NK-92 (cell line): ENCODE measurements around the gene ELMO1.

Source experiments
- DNase-seq: peaks from one replicate; lab custom pipeline; 2025; ENCODE audit not compliant: unreplicated experiment; lab: John Stamatoyannopoulos, UW

ELMO1 gene

DNA sequence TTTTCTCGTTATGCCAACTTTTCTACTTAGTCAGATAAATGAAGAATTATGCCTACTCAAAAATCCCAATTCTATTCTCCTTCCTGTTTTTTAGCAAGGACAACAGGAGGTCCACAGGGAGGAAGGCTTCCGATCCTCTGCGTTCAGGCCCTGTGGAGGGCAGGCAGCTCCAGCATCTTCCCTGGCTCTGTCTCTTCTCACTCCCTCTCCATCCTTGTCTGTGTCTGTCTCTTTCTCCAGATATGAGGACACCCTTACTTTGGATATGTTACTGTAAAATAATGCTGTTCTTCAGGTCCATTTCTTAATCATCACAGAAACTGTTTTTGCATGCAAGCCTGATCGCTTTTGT lies 166.6 kb downstream of the ELMO1 start:
- DNase-seq, result no peak

DNA sequence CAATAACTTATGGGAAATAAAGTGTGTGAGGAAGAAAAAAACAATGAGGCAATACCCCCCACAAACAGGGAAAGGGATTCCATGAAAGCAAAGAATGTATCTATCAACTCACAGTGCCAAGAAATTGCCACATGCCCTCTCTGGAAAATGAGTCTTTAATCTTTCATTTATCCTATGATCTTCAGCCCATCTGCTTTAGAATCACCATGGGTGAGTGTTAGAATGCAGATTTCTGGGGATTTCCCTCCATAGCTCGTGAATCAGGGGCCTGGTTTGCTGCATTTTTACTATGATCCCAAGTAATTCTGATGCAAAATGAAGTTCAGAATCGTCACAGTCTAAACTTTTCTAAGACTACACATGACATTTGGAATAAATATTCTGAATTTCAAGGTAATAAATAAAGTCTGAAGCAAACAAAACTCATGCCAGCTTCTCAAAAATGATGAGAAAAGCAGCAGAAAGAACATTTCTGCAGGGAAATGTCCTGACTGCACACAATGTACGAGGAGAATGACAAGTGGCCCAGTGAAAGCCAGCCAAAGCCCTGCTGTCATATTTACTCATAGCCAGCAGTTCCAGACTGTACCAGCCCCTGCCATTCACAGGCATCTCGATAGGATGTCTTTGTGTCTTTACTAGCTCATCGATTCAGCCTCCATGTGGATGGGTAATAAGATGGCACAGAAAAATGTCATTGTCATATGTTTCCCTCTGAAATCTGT lies 167.1 kb downstream of the ELMO1 start:
- no peak for DNase-seq

DNA sequence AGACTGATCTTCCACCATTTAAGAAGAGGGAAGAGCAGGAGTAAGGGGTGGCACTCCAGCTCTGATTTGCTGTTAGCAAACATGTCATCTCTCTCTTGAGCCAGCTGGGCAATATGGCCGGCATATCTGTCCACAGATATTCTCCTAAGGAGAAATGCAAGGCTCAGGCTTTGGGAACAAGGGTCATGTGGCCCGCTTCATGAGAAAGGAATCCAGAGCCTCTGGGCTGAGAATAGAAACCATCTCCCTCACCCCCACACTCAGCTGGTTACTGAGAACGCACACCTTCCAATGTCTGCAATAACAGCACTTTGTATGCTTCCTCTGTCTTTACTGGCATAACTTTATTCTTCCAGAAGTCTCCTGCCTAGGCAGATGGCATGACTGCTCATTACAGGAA lies 171.2 kb downstream of the ELMO1 start:
- DNase-seq, result no peak

DNA sequence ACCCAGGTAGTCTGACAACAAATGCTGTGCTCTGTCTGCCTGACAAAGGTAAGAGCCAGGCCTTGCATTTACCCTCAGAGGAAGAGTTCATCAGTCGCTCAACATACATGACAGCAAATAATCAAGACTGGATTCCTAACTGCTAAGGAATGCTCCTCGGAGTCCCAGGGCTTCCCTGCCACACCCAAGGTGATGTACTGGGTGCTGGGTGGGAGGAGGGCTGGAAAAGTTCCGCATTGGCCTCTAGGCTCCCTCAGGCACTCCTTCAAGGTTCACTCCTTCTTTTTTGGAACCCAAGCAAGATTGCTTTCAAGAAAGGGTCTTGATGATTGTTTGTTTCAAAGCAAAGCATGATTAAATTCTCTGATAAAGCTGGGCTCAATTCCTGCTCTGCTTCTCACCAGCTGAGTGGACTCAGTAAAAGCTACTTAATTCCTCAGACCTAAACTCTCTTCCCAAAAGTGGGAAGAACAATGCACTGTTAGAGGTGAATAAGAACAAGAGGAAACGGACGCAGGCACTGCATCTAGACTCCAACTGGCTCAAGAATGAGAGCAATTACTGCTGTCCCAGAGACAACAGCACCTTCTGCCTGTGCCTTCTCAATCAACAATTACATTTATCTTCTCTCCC lies 173.5 kb downstream of the ELMO1 start:
- no peak for DNase-seq

DNA sequence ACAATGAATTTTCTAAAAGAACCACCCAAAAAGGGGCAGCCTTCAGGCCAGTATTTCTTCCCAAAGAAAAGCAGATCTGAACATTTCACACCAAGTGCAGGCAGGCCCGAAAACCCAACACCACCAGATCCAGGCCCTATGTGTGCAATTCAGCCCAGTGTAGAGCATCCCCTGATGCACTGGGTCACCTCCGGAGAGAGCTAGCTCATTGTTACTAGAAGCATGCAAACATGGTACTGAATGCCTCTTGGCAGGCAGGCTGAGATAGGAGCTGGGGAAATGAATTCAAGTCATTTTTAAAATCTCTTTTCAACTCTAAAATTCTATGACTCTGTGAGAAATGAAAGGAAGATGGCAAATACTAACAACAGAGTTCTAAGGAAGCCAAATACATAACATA lies 174.8 kb downstream of the ELMO1 start:
- no peak for DNase-seq

DNA sequence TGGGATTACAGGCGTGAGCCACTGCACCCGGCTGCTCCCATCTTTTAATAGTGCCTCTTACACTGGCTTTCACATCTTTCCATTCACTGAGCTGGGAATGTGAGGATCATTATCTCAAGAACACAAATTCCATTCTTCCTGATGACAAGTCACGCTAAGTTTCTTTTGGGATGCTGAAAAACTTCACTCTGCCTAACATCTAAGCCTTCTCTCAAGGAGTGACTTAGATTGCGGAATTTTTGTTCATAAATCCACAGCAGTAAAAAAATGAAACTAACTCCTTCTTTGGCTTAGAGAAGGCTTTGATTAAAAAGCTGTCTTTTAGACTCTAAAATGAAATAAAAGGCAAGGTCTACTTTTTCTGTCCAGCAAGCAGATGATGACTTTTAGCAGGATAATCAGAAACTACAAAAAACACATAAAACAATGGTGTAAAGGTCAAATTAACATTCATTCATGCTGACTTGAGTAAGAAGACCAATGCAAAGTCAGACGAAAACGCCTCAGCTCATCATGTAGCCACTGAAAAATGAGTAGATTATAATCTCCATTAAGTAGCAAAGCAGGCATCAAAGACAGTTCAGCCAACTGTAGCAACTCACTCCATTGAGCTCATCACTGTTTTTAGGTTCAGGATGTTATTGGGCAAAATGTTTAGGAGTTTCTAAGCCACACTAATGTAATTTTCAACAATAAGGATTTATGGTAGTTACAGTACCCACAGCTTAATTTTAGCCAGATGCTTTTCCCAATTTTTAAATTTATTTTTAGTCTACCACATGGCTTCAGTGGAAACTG lies 178.8 kb downstream of the ELMO1 start:
- no peak for DNase-seq

DNA sequence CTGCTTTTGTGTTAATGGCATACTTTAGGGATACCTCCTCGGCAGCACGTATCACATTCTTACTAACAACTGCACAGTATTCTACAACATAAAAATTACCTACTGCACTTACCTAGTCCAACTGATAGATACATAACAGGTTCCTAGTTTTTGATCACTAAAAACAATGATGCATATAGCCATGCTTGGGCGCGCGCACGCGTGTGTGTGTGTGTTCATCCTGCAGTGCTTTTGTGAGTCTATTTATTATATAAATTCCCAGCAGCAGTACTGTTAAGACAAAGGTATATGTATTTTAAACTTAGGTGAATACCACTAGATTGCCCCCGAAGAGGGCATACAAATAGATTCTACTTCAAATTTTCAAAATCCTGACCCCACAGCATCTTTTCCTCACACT lies 181.4 kb downstream of the ELMO1 start:
- no peak for DNase-seq

DNA sequence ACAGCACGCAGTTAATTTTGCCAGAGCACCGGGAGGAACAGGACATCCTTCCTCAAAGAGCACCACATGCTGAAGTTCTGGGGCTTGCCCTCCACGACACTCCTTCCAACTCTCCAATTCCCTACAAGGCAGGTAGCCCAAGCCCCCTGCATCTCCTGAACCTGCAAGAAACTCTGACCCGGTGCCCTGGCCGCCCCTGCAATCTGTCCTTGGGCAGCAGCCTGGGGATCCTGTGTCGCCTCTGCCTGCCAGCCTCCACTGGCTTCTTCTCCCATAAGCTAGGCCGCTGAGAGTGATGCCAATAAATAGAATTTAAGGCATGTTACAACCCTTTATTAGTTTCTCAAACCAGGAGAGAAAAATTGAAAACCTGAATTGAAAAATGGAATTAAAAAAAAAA lies 182.8 kb downstream of the ELMO1 start:
- no peak for DNase-seq

DNA sequence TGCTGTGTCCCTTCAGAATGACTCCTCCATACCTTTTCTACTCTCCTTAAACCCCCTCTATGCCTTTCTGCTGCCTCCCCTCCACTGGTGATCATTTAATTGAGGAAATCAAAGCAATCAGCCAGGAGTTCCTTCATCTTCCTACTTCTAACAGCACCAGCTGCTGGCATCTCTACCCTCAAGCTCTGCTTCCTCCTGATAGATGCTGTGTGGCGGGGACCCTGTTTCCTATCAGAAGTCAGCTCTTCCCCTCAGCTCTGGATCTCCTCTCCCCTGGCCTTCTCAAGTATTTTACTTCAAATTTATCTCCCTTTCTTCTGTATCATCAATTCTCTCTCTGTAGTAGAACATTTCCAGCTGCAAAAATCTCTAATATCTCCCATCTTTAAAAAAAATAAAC lies 183.7 kb downstream of the ELMO1 start:
- DNase-seq, result no peak

DNA sequence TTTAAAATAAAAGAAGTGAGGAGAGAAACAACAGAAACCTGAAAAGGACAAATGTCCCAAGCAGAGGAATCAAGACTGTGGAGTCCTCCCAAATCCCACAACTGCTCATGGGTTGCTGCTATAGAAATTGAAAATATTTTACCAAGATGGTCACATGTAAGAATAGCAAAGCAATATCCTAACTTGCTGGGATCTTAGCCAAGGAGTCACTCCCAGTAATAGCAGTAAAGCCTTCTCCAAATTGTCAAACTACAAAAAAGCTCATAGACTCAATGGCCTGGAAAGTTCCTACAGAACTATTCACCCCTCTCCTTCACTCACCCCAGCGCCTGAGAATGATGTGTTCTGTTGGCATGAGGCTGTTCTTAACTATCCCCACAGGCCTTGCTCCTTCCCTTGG lies 186.5 kb downstream of the ELMO1 start:
- no peak for DNase-seq

DNA sequence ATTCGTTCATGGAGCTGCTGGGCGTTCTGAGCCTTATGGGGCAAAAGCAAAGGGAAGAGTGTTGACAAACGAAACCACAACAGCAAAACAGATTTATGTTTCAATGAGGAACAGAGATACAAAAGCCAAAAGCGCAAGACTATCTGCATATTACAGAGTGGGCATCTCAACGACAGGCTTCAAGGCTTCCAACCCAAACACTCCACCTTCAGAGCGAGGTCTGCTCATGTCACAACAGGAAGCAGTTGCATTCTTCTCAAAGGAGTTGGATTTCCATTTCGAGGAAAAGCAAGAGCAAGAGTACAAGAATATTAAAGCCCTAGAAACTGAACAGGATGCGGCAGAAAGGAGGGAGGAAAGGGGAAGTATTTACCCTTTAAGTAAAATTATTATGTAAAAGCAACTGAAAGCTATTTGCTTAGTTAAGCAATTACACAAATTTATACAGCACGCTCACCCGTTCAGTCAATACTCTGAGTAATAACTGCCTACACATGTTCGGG lies 189.3 kb downstream of the ELMO1 start:
- no peak for DNase-seq

DNA sequence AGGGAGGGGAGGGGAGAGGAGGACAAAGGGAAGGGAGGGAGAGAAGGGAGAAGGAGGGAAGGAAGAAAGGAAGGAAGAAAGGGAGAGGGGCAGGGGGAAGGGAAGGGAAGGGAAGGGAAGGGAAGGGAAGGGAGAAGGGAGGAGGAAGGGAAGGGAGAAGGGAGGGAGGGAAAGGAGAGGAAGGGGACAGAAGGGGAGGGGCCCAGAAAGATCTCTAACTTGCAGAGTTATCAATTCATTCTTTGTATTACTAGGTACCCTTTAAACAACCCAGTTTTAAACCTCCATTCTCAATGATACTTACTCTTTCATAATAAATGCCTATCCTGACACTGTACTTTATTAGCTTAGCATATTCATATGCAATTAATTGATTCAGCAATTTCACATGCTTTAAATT lies 192.0 kb downstream of the ELMO1 start:
- DNase-seq, result no peak

DNA sequence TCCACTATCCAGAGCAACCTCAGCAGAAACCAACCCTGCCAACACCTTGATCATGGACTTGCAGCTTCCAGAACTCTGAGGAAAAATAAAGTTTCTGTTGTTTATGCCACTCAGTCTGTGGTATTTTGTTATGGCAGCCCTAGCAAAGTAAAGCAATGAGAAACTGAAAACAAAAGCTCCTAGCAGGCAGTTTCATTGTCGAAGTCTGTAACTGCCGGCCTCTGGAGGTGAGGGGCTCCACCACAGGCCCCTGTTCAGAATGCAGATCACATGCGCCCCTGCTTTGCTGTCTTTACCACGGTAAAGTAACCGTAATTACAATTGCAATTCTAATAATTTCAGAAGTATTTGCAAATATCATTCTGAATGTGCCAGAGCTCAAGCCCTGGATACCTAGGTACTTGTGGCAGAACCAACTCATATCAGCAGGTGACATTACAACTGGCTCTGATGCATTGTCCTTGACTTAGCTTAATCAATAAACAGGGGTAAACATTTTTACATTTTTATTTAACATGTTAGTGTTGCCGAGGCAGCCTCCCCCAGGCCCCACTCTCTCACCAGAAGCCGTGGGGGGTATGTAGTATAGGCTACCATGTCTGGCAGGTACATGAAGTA lies 193.2 kb downstream of the ELMO1 start:
- no peak for DNase-seq

DNA sequence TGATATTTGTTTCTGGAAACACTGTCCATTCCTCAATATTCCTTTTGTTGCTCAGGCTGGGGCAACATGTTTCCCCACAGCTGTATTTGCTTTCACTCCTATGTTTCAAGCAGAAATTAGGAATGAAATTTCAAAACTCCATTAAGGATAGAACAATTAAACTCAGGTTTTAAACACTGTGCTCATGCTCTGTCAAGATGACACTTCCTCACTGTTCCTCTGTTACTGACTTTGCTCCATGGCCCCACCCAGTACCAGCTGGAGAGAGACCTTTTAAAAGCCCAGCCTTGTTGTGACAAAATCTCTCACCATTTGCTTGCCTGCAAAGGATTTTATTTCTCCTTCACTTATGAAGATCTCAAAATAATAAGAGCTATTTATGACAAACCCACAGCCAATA lies 197.4 kb downstream of the ELMO1 start:
- DNase-seq, result no peak

DNA sequence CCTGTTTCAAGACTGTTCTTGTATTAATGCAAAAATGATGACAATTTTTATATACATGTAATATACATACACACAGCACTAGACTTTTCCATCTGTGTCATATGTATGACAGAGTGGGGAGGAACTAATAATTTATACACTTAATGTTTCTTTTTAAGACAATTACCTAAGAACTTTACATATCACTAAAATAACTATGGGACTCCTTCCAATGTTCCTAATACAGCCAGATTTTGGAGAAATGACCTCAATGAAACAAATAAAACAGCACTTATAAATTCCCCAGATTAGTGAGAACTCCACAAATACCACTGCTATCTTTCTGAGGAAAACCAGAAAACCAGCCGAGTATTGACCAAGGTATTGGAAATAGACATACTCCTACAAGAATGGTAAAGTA lies 199.4 kb downstream of the ELMO1 start:
- DNase-seq, result no peak

DNA sequence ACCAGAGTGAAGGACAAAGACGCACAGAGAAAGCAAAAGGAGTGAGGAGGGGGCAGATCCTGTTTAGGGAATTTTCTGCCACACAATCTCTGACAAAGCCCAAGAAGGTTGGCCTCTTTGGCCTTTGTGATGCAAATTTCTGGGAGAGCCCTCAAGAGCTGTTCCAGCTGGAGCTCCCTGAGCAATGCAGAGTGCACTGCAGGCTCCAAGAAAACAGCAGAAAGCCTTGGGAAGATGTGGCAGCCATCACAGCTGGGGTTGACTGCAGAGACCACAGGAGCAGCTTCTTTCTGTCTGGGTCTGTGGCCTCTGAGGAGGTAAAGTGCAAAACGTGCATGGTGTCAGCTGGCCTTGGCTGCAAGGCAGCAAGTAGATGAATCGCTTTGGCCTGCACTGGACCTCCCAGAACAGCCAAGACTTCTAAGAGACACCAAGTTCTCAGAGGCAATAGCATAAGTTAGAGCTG lies 200.2 kb downstream of the ELMO1 start:
- DNase-seq, result no peak

DNA sequence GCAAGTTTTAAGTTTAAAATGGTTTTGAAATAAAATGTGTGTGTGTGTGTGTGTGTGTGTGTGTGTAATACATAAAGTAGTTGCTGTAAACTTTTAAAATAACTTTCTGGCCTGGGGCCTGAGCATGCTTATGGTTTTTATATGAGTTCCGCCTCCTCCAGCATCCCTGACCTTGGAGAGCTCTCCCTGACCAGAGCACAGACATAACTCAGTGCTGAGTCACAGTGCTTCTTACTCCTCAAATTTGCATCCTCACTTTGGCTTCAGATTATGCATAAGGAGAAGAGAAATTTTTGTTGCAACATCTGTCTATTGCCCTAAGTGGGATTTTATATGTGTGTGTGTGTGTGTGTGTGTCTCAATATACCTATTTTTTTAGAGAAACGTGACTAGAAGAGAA lies 200.8 kb downstream of the ELMO1 start:
- DNase-seq, result no peak

DNA sequence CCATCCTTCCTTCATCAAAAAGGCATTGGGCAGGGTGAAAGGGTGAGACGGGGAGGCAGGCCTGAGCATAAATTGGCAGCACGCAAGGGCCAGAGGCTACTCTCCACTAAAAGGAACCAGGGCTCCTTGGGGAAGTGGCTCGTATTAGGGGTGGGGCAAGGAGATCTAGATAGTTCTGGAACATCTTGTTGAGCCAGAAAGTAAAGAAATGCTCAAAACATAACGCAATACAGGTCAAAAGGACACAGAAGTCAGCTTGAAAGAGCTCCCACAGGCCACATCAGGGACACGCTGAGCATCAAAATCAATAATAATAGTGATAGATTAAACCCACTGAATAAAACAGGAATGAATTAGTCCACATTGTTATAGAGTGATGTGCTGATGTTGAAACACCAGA lies 203.1 kb downstream of the ELMO1 start:
- DNase-seq, result no peak

DNA sequence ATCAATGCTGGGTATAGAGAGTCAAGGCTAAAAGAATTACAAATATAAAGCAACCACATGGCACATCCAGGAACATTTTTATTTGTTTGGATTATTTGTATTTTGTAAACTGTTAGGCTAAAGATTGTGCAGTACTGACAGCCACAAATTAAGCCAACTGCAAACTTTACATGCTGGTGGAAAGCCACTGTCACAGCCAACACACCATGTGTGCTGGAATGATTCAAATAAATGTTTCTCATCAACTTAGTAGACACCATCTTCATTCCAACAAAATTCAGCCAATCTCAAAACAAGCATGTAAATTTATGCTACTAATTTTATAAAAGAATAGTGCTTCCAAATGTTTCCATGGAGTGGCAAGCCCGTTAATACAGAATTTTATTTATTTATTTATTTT lies 211.8 kb downstream of the ELMO1 start:
- DNase-seq, result no peak

DNA sequence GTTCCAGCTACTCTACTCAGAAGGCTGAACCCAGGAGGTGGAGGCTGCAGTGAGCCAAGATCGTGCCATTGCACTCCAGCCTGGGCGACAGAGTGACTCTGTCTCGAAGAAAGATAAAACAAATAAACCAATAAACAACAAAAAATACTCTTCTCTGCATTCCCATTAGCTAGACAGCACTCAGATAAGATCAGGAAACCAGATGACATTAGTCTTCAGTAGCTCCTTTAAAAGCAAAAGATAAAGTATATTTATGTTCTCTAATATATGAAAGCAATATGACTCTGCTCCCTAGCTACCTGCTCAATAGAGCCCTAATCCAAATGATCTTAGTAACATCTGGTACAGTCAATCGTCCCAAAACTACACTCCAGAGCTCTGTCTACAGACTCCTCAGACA lies 212.9 kb downstream of the ELMO1 start:
- no peak for DNase-seq

DNA sequence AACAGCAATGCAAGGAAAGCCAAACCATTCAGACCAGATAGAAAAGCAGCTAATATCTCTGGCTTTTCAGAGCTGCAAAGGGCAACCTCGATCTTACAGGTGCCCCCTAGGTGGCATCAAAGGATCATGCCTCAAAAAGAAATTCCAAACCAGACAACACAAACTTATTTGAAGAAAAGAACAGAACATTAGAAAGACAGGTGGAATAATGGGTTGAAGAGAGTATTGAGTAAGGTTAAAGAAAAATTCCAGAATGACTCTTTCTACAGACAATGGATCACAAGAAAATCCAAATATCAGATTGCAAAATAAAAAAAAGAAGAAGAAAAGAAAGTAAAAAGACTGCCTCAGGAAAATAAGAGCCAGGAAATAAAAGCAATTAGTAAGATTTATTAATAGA lies 213.7 kb downstream of the ELMO1 start:
- DNase-seq, result no peak

DNA sequence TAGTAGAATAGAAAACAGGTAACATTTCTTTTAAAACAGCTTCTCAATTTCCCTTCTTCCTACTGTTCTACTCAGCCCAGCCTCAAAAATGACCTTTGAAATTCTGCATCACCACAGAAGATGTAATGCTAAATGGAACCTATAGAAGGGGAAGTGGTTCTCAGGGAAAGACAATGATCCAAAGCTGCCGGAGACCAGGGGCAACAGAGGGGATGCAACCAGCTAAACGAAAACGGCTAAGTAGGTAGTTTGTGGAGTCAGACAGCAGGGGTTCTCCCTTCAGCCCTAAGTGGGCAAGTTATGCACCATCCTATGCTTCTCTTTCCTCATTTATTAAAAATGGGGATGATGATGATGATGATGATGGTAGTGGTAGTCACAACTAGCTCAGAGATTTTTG lies 214.3 kb downstream of the ELMO1 start:
- no peak for DNase-seq
